ENCODE data around the gene HLA-DPA1.
A peak's percentile ranks its signal among the peaks of the same experiment; 100 is the strongest.
"Not testable (repeated sequence)": the region's sequence is repeated elsewhere in the genome, so short reads cannot be mapped to it uniquely, and the experiment has no call there.

HLA-DPA1 gene

DNA sequence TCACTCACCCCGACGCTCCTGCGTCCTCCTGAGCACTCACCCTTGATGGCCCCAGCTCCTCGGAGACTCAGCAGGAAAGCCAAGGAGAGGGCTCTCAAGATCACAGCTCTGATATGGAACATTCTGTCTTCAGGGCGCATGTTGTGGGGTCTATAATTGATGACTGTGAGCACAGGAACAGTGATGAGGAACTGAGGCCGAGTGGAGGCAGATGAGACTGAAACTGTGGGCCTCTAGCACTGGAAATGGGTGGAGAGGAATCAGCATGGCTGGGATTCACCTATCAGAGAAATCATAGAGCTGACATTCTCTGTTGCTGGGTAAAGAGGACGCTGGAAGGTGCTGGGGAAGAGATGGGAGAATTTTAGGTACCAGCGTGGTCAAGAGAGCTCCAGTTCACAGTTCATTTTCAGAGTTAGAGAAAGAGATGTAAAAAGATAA, at the start of gene HLA-DPA1:
Gene HLA-DPA1 (minus strand): TSS at position 219 of the 441 bp plus-strand sequence.
- DNase-seq, result peak; percentile 69

DNA sequence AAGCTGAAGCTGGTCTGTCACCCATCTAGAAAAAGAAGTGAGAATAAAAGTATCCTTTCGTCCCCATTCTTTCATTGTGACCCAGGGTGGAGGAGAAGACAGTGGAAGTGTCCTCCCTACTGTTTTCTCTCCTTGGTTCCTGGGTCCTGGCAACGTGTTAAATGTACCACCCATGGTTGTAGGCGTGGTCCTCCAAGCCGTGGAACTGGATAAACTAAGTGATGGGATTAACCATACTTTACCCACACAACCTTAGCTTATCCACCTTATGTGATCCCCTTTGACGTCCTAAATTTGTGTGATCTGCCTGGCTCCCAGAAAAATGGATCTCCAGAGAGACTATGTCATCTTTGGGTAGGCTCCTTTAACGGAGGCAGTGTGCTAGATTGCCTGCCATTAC, 49.7 kb upstream of the HLA-DPA1 start:
- DNase-seq, result no peak

DNA sequence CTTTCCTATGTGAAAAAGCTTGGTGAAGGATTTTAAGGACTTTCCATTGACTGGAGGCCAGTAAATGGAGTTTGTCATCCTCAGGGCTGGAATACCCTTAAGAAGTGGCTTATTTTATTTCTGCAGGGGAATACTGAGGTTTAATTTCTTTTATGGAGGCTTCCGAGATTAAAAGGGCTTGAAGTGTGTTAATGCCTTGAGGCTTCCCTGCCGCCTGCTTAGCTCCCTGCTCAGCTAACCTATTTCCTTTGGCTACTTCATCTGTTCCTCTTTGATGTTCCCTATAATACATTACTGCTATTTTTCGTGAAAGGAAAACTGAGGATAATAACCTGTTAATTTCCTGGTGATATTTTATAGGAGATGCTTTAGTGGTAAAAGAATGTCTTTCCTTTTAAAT, 46.6 kb upstream of the HLA-DPA1 start:
- no peak for DNase-seq

DNA sequence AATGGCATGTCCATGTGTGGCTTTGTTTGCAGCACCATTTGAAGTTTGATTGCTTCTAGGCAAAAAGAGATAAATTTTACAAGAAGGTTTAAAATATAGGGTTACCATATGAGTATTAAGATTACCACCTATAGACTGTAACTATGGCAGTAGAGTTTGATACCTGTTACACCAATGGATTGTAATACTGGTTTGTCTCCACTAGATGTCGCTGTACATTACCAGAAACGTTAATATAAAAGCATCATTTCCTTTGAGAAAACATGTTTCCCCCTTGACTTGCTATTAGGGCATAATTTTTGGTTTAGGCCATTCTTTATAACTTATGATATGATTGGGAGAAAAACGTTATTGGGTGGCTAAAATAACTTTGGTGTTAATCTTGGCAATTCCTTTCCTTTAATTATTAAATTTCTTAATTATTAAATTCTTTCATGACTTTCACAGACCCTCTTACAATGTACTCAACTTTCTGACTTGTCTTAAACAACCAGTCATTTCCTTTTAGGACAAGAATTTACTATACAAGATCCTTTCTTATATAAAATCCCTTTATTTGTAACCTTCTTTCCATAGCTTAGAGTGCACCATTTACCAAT, 45.2 kb upstream of the HLA-DPA1 start:
- DNase-seq, result peak; percentile 78

DNA sequence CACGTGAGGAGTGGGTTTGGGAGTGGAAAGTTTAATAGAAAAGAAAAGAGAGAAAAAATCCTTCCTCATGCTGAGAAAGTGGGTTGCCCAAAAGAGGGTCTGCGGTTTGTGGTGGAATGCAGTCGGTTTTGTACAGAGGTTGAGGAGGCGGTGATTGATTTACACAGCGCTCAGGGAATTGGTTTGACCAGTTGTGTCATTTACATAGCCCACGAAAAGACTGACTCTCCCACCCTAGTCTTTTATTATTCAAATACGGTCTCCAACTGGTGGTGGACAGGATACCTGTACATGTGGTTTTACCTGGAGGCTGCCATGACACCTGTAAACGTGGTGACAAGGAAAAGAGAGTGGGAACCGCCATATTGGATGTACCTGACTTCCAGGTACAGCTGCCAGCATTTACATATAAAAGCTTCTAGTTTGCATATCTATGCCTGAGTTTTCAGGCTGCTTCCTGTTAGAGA, 44.4 kb upstream of the HLA-DPA1 start:
- no peak for DNase-seq

DNA sequence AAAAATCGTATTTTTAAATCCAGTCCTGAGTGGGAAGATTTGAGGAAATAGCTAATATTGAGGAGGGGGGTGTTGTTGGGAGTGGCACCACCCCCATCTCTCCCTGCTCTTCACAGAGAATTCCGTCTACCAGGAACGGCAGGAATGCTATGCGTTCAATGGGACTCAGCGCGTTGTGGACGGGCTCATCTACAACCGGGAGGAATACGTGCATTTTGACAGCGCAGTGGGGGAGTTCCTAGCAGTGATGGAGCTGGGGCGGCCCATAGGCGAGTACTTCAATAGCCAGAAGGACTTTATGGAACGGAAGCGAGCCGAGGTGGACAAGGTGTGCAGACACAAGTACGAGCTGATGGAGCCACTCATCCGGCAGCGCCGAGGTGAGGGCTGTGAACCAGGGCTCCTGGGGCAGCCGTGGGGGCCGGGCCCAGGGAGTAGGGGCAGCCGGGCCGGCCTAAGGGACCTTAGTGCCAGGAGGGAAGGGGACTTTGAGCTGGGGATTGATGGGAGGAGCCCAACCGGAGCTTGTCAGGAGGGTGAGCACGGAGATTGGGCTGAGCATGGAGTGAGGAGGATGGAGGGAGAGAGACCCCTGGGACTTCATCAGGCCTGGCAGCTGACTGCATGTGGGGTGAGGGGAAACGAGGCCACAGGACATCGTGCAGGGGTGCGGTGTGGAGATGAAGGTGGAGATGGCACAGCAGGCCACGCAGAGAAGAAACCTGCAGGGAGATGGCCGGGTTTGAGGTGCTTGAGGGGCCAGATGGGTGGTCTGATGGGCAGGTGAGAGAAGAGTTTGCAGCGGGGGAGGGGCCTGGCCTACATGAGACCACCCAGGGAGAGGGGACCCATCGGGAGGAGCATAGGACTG, 43.6 kb upstream of the HLA-DPA1 start:
- no peak for DNase-seq

DNA sequence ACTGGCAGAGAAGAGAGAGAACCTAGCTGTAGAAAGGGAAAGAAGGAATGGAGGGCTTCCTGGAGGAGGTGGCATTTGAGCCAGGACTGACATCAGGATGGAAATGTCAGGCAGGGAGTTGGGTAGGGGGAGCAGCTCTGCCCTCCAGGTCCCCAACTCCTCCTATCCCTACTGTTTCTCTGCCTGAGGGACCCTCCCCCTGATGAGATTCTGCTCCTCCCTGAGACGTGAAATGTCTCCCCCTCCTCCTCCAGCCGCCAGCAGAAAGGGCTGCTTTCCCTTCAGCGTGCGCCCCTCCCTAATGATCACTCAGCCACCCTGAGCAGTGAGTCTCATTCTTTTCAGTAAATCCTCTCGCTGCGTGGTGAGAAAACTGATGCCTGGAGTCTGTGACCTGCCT, 43.0 kb upstream of the HLA-DPA1 start:
- no peak for DNase-seq

DNA sequence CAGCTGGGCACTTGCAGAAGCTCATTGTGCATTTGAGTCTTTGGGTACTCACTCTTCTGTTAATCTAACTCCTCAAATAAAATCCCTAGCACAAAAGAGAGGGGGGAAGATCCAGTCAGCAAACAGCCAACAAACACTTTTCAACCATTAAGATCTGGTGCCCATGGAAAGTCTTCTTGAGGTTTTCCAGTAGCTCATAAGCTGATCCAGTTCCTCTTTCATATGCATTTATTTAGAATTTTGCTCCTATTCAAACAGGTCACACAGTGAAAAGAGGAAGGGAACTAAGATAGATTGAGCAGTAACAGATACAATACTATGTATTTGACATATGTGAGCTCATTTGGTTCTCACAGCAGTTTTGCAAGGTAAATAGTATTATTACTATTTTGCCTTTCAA, 41.0 kb upstream of the HLA-DPA1 start:
- DNase-seq, result no peak

DNA sequence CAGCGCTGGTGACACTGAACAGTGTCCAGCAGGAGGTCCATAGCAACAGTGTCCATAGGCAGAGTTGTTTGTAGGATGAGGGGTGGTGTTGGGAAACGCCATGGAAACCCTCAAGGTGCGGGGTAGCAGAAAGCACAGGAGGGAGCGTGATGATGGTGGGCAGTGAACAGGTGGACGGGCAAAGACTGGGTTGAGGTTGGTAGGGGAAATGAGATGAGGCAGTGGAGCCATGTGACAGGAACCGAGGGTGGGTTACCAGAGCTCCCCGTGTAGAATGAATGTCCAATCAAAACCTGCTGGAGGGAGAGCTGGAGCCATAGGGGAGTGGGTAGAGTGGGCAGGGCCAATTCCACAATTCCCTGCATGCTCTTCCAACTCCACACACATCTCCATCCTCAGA, 40.3 kb upstream of the HLA-DPA1 start:
- DNase-seq, result no peak

DNA sequence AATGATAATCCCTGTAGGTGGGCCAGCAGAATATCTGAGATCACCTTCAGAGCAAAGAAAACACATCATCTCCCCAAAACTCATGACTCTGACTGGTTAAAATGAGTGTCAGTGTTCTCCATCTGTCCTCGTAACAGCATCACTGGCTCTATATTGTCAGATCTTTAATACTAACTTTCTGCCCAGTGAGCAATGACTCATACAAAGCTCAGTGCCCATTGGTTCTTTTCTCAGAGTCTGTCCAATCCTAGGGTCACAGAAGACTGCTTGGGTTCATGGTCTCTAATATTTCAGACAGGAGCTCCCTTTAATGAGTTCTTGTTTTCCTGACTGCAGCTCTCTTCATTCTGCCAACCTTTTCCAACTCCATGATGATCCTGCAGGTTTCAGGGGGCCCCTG, 38.7 kb upstream of the HLA-DPA1 start:
- peak; percentile 65 for DNase-seq

DNA sequence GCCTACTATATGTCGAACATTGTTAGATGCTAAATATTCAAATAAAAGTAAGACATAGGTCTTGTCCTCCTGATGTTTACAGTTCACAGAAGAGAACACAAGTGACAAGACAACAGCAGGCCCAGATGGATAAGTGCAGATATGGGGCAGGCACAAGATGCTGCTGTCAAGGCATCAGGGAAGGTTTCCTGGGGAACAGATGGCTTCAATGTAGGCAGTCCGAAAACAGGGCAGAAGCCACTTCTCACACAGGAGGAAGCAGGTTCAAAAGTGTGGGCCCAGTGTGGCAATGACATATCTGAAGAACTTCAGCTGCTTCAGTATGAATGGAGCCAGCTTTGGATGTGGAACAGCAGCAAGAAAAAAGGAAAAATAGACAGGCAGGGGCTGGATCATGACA, 34.9 kb upstream of the HLA-DPA1 start:
- DNase-seq, result no peak

DNA sequence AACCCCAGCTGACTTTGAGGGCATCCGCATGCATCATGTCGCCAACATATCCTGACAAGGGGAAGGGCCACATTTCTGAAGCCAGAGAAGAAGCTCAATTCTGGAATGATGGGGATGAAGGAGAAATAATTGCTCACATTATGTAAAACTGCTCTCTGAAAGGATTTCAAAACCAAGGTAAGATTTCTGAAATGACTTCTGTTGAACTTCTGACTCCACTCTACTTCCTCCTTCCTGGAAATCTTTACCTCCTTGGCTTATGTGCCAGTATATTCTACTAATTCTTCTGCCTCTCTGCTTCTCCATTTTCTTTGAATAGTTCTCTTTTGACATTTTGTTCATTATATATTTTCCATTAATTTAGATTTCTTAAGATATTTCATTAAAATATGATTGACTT, 34.2 kb upstream of the HLA-DPA1 start:
- no peak for DNase-seq

DNA sequence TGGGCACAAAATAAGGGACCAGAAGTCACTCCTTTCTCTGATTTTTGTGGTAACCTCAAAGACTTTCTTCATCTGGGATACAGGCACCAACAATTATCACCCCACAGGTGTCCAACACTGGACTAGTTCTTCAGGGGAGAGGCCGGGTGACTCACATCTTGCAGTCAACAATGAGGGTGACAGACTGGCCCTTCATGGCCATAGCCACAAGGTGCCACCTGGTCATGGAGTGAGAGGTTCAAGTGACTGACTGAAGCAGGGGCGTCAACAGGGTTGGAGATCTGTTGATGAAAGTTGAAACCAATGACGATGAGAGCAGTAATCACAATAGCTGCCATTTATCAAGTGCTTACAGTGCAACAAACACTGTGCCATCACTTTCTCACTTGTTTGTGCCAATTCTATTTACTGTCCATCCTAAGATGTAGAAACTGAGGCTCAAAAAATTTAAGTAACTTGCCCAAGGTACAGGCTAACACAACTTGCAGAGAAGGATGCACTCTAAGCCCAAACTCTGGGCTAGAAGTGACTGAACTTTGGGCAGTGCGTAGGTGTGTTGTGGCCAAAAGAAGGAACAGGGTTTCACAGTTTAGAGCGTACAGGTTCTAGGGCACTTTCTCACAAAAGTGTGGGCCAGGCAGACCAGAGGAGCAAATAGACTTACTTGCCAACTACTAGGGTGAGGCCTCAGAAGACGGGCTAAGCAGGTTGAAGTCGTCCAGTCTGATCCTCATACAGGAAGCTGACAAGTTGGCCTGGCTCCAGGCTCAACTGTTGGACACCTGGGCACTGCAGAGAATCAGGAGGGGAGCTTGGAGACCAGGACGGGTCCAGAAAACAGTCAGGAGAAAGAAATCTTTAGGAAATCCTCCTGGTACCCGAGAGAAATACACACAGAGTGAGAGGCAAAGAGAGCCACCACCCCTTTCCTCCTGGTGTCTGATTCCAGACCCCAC, 32.7 kb upstream of the HLA-DPA1 start:
- no peak for DNase-seq

DNA sequence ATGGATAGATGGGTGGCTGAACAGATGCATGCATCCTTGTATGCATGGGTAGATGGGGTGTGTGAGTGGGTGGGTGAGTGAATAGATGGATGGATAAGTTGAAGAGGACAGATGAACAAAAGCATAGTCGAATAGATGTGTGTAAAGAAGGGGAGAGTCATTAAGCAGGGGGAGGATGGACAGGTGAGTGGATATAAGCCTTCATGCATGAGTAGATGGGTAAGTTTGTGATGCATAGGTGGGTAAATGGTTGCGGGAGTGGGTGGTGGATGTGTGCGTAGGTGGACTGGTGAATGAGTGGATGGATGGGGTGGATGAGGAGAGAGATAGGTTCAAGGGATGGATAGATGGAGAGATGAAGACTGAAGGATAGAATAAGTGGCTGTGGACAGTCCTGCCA, 31.9 kb upstream of the HLA-DPA1 start:
- DNase-seq, result no peak

DNA sequence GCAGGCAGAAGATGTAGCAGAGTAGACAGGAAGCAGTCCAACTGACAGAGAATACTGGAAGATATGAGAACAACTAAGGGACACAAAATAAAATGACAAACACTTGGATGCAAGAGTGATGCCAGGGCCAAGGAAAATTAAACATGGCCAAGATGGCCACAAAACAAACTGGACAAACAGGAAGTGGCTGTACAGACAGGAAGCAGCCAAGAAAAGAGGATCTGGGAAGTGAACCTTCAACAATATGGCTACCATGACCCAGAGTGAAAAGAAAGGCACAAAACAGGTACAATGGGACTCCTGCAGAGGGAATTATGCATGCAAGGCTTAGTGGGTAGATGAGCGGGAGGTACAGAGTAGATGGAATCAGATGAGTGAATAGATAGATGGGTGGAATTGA, 31.4 kb upstream of the HLA-DPA1 start:
- DNase-seq, result no peak

DNA sequence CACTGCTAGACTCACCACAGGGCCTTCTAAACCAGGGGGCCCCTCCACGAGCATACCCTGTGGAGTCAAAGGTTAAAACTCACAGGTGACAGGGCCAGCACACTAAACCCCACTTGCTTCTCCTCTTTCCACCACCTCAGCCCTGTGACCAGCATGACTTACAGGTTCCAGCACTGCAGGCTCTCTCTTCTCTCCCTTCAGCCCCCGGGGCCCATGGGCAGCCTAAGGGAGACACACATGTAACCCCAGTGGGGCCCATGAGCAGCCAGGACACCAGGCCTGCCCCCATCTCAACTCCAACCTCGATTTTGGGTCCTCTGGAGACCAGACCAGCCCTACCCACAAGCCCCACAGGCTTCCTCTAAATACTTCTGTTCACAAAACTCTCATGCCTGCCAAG, 30.3 kb upstream of the HLA-DPA1 start:
- no peak for DNase-seq

DNA sequence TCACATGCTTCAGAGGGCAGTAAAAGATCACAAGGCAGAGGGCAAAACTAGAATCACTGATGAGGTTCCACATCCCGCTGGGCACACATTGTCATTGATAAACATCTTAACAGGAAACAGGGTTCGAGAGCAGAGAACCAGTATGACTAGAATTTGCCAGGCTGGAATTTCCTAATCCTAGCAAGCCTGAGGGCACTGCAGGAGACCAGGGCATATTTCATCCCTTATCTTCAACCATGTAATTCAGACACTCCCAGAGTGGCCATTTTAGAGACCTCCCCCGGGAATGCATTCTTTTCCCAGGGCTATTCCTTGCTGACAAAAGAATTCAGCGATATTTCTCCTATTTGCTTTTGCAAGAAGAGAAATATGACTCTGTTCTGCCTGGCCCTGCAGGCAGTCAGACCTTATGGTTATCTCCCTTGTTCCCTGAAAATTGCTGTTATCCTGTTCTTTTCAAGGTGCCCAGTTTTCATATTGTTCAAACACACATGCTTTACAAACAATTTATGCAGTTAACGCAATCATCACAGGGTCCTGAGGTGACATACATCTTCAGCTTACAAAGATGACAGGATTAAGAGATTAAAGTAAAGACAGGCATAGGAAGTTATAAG, 27.8 kb upstream of the HLA-DPA1 start:
- DNase-seq, result not testable (repeated sequence)

DNA sequence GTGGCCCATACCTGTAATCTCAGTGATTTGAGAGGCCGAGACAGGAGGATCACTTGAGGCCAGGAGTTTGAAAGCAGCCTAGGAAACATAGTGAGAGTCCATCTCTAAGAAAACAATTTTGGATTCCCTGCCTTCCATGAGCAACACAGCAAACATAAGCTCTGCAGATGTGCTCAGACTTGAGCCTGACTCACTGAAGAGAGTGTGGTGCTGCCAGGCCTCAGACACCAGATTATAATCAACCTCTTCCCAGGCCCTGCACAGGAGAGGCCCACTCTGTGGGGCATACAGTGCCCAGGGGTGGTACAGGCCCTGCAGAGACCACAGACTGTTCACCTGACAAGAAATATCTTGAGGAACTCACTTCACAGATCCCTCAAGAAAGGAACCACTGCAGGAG, 22.2 kb upstream of the HLA-DPA1 start:
- no peak for DNase-seq

DNA sequence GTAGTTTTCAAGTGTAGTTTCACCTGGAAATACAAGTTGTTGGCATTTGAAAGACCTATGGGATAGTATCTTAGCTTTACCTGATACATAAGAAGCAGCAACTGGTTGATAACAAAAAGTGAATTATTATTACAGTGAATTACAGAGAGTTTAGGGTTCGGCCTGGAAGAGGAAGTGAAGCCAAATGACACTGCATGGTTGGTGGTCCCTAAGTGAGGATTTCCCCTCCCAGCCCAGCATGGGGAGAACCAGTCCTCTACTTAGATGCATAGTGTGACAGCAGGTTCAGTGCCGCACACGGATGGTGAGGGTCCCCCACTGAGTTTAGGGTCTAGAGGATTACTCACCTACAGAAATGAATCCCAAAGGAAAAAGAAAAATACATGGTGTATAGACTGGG, 20.4 kb upstream of the HLA-DPA1 start:
- no peak for DNase-seq

DNA sequence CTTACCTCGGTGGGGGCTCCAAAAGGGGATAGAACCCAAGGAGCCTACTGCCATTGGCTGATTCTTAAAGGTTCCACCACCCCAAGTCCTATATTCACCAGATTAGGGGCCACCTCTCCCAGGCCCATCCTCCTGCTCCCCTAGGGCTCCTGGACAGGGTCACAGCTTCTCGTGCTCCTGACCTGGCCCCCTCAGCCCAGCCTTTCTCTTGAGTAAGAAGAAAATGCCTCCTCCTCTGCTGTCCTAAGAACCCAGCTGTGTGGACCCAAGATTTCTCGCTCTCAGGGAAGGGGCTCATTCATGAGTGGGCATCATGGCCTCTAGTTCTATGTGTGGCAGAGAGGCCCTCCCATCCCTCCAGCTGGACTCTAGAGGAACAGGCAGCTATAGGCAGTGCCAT, 18.9 kb upstream of the HLA-DPA1 start:
- no peak for DNase-seq

DNA sequence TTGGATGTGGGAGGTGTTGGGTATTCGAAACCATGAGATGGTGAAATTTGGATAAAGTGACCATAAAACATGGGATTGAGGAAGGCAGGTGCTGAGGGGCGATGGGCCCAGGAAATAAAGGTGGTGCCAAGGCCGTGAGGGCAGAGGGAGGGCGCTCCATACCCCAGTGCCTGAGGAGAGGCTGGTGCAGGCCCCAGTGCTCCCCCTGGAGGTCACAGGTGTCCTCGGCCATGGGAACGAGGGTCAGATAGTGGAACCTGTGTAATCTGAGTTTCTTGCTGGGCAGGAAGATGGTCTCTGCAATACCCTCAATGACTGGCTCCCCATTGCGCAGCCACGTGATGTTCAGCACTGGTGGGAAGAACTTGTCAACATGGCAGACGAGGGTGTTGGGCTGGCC, 18.5 kb upstream of the HLA-DPA1 start:
- DNase-seq, result peak; percentile 59

DNA sequence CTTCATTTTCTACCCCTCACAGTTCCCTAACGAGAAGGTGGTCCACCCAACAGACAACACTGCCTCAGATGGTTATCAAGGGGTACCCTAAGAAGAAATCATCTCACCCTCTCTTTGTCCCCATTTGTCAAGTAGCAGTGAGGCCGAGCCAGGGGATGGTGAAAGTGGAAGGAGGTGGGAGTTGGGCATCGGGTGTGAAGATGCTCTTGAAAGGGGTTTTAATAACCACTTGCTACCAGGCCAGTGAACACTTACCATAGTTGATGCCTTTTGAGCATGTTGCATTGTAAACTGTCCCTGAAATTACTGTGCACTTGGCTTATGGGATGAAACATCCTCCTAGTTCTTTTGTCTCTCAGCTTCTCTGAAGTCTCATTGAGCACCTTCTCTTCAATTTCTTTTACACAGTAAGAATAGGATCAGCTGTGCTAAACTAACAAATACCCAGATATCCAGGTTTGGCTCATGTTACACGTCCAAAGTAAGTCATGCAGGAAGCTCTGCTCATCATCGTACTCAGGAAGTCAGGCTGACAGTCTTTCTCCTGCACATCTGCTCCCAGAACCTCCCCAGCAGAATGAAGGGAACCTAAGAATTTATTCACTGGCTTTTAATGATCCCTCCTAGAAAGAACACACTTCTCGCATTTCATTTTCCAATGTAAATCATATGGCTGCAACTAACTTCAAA, 15.6 kb upstream of the HLA-DPA1 start:
- no peak for DNase-seq

Data from hematopoietic multipotent progenitor cell treated with erythropoietin and hydrocortisone succinate and interleukin-3 and kit ligand, for 8 days (in vitro differentiated cells).